Psoas muscle (tissue), 8 donors: ENCODE measurements around the gene LRRC36. TPM values are rescaled to one million over a fixed set of nuclear protein-coding genes. Genes with fewer than 3 reads are reported as not detected.
A peak's percentile ranks its signal among the peaks of the same experiment; 100 is the strongest.
"Not testable (repeated sequence)": the region's sequence is repeated elsewhere in the genome, so short reads cannot be mapped to it uniquely, and the experiment has no call there.

ENCODE experiments used
- ATAC-seq, 4 donors: fragments of 200-7000 bp; cut with Tn5 transposase; one replicate each; pipeline ENCODE4 v1.9.1; 2020; ENCODE audit warnings: moderate library complexity in 3 of 4, mild to moderate bottlenecking in 2 of 4
- DNase-seq, 2 donors: peaks; one replicate each; pipeline ENCODE4 v3.0.0-alpha.2; 2020
- H3K27ac ChIP-seq: fragments of 200-600 bp; one replicate; pipeline ENCODE4 v1.8.0; 2022
- H3K27me3 ChIP-seq, 3 donors: fragments of 200-600 bp in 1 of 3; one replicate each; pipeline versions ENCODE4 v1.6.1 to v1.8.0; 2013 to 2022; ENCODE audit warnings: low read length in 2 of 3, mild to moderate bottlenecking in 2 of 3, moderate library complexity in 1 of 3; ENCODE audit not compliant: insufficient read depth in 3 of 3
- H3K36me3 ChIP-seq, 2 donors: fragments of 200-600 bp in 1 of 2; one replicate each; pipeline versions ENCODE4 v1.6.1 to v1.8.0; 2013 to 2022; ENCODE audit warnings: low read depth in 1 of 2, mild to moderate bottlenecking in 1 of 2, moderate library complexity in 1 of 2; ENCODE audit not compliant: insufficient read depth in 1 of 2
- H3K4me1 ChIP-seq: fragments of 200-600 bp; one replicate; pipeline ENCODE4 v1.8.0; 2022
- H3K4me3 ChIP-seq: fragments of 200-600 bp; one replicate; pipeline ENCODE4 v1.8.0; 2022; ENCODE audit warnings: mild to moderate bottlenecking
- H3K9me3 ChIP-seq: fragments of 200-600 bp; one replicate; pipeline ENCODE4 v1.8.0; 2022
- WGBS, 3 donors: extraction: QIAGEN DNeasy Blood & Tissue Kit; methylation state at CpG; one replicate each; pipeline versions ENCODE4 v1.1.6 to v1.1.7; 2013; 5-methylcytosine and 5-hydroxymethylcytosine counted together
- intact Hi-C, 2 donors: fragments of 100-400 bp; cut with DNase I; formaldehyde crosslinking; loops; one replicate each; pipeline versions ENCODE4 v1.11.0 to v1.14.2; 2022
- polyA plus RNA-seq, 3 donors: library from polyadenylated mRNA; stranded (reverse); fragments of 200-250 nt; gene quantifications; one replicate each; pipeline ENCODE4 v1.2.3, GENCODE V29; 2013
- total RNA-seq, 4 donors: library from RNA; stranded (reverse); fragmentation: NEBNext Ultra II Directional in 2 of 4; extraction: Animal tissue kit (Norgen Biotek cat#: 25700) in 2 of 4; gene quantifications; one replicate each; pipeline versions ENCODE4 v1.2.1 to v1.2.4, GENCODE V29; 2021 to 2023
- TF ChIP-seq, protein P1 (sequence below): fragments of 200-600 bp; IDR thresholded peaks from one replicate; pipeline ENCODE4 v1.8.0; 2022; ENCODE audit warnings: antibody characterized with exemption
- donor health status: healthy with polysubstance abuse.
- donor health status: DM: no; HTN: no; CAD: no; lungs with moderate emphysema.
- donor health status: Bipolar disorder and iron deficiency.
- donor health status: healthy.
- donor health status: DM: yes; HTN: yes; CAD: no.
- donor health status: DM: no; HTN: no; CAD: no.
- donor health status: DM: no; HTN: no; CAD: no.
- donor health status: DM: yes; HTN: yes; CAD: no.

The LRRC36 gene
- total and polyA plus RNA-seq, 7 donors, result 0.06 to 0.25 (median 0.11) TPM; not detected in 4

DNA sequence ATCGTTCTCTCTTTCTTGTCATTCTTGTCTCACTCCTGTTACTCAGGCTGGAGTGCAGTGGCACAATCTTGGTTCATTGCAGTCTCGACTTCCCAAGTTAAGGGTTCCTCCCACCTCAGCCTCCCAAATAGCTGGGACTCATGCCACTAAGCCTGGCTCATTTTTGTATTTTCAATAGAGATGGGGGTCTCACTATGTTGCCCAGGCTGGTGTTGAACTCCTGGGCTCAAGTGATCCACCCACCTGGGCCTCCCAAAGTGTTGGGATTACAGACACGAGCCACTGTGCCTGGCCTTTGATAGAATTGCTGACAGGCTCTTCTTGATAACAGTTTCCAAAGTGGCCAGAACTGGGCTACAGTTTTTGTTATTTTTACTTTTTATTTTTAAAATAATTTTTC is 34.4 kb downstream of the LRRC36 start:
- intact Hi-C loops, result no loop called here

DNA sequence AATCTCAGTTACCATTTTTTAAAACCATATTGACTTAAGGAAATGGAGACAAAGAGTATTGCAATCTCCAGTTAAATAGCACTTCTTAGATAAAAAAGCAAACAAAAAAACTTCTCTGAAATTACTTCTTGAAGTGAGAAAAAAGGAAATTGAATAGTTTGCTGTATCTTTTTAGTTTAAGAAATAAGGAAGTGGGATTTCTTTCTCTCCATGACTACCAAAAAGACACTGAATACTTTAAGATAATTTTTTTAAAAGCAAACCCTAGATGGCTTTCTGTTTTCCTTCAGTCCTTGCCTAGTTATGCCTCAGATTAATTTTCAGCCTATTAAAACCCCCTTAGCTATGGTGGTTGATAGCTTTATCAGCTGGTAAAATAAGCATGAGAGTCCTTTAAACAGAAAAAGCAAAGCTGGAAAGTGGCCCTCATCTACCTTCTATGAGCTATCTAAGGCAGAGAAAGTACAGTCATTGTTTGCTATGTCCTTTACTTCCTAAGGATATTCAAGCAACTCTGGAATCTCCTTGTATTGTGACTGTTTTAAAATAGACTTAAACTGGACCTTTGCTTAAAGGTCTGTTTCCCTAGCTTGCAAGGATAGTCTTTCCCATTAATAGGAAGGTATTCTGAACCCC is 38.1 kb downstream of the LRRC36 start:
- Histone ChIP-seq H3K27ac (no peak overlapping the region), H3K4me3 (no peak overlapping the region), H3K9me3 (no peaks in the 10 kb centered on the region), H3K36me3 (no peaks in the 10 kb centered on the region), H3K4me1 (no peaks in the 10 kb centered on the region), H3K27me3 (peaks cover 0 to 3% (median 0%) of the 10 kb centered on the region in 3 donors)
- TF ChIP-seq, protein P1, sequence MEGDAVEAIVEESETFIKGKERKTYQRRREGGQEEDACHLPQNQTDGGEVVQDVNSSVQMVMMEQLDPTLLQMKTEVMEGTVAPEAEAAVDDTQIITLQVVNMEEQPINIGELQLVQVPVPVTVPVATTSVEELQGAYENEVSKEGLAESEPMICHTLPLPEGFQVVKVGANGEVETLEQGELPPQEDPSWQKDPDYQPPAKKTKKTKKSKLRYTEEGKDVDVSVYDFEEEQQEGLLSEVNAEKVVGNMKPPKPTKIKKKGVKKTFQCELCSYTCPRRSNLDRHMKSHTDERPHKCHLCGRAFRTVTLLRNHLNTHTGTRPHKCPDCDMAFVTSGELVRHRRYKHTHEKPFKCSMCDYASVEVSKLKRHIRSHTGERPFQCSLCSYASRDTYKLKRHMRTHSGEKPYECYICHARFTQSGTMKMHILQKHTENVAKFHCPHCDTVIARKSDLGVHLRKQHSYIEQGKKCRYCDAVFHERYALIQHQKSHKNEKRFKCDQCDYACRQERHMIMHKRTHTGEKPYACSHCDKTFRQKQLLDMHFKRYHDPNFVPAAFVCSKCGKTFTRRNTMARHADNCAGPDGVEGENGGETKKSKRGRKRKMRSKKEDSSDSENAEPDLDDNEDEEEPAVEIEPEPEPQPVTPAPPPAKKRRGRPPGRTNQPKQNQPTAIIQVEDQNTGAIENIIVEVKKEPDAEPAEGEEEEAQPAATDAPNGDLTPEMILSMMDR, result no peak
- ATAC-seq (no peak), DNase-seq (no peak)
- intact Hi-C loops, result loop anchor here in 1 of 2 donors (5.0 kb wide), 1 partner anchor 98 kb away; no protein-coding TSS in a partner anchor

More for the DNA sequence above, 34.4 kb downstream of the LRRC36 start:
- Histone ChIP-seq H3K36me3 (no peaks in the 10 kb centered on the region), H3K4me3 (no peak overlapping the region), H3K4me1 (no peaks in the 10 kb centered on the region), H3K9me3 (no peaks in the 10 kb centered on the region), H3K27ac (no peak overlapping the region), H3K27me3 (peaks cover 0 to 3% (median 0%) of the 10 kb centered on the region in 3 donors)
- TF ChIP-seq, protein P1, result no peak
- ATAC-seq, result no peak
- 84 to 94% (median 86%) methylated on average over 3 of the region's 3 CpGs for WGBS, 3 donors
- DNase-seq, result no peak

DNA sequence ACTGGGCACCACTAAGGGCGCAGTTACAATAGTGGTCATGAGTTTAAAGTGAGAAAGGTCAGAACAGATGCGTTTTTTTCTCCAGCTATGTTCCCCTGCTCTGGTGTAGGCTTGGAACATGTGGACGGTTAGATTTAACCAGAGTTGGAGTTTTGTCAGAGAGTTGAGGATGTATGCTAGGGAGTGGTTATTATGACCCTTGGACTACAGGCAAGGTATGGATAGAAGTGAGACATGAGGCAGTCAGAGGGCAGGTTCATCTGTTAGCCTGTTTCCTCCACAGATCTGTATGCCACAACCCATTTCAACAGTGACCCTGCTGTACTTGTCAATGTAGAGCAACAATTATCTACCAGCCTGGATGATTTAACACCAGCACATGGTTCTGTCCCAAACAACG is 44.0 kb downstream of the LRRC36 start:
- no peaks in the 10 kb centered on the region for H3K36me3 ChIP-seq
- peaks cover 0 to 3% (median 0%) of the 10 kb centered on the region in 3 donors for H3K27me3 ChIP-seq
- no peaks in the 10 kb centered on the region for H3K9me3 ChIP-seq
- no peaks in the 10 kb centered on the region for H3K4me1 ChIP-seq
- H3K27ac ChIP-seq, result no peak overlapping the region
- ATAC-seq (no peak), DNase-seq (no peak)
- WGBS, 3 donors, result 84 to 88% (median 86%) methylated on average over 4 of the region's 4 CpGs
- TF ChIP-seq, protein P1, result no peak
- H3K4me3 ChIP-seq, result no peak overlapping the region
- intact Hi-C loops, result loop anchor here in 1 of 2 donors (5.0 kb wide), 1 partner anchor 47 kb away; the partner anchor contains the start of gene ZDHHC1

DNA sequence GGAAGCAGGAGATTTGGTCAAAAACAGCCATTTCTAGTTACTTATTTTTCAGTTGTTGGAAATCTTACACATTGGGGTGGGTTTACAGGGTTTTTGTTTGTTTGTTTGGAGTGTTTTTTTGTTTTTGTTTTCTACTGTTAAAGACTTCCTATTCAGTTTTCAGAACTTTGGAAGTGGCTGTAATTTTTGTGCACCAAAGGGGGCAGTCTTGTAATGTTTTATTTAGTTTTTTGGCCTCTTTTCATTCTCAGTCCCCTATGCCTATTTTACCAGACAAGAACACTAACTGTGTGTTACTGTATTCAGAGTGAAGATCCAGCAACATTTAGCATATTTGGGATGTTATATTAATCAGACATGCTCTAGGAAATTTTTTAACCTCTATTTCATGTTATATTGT is 46.0 kb downstream of the LRRC36 start:
- Histone ChIP-seq H3K4me1 (no peaks in the 10 kb centered on the region), H3K4me3 (no peak overlapping the region), H3K36me3 (no peaks in the 10 kb centered on the region), H3K27me3 (no peaks in the 10 kb centered on the region), H3K9me3 (no peaks in the 10 kb centered on the region), H3K27ac (no peak overlapping the region)
- intact Hi-C loops, result loop anchor here in 1 of 2 donors (5.0 kb wide), 1 partner anchor 45 kb away; the partner anchor contains the start of gene ZDHHC1
- ATAC-seq, result peak in 1 of 4 donors; percentile 58
- TF ChIP-seq, protein P1, result peak; percentile 32
- no peak for DNase-seq

DNA sequence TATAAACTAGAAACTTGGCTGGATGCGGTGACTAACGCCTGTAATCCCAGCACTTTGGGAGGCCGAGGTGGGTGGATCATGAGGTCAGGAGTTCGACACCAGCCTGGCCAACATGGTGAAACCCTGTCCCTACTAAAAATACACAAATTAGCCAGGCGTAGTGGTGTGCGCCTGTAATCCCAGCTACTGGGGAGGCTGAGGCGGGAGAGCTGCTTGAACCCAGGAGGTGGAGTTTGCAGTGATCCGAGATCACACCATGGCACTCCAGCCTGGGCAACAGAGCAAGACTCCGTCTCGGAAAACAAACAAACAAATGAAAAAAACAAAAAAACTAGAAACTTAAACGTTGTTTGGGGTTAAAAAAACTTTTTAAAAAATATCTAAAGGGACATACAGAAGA is 49.4 kb downstream of the LRRC36 start:
- ATAC-seq, intact Hi-C loops: not testable (repeated sequence)

More for the DNA sequence above, 49.4 kb downstream of the LRRC36 start:
- H3K27ac ChIP-seq, H3K27me3 ChIP-seq, H3K9me3 ChIP-seq, DNase-seq, H3K36me3 ChIP-seq, H3K4me3 ChIP-seq: not testable (repeated sequence)
- peaks cover 14% of the 10 kb centered on the region for H3K4me1 ChIP-seq
- 83 to 90% (median 87%) methylated on average over 11 of the region's 11 CpGs for WGBS, 3 donors
